Fibroblast of skin of left quadriceps (primary cell): ENCODE results near the gene GRIK5.
"Not testable (repeated sequence)": the region's sequence is repeated elsewhere in the genome, so short reads cannot be mapped to it uniquely, and the experiment has no call there.

Experiments used
- DNase-seq, 2 experiments: peaks; one replicate each; pipeline ENCODE4 v3.0.0-alpha.2; 2013; ENCODE audit warnings: low read depth in 2 of 2

Gene GRIK5

DNA sequence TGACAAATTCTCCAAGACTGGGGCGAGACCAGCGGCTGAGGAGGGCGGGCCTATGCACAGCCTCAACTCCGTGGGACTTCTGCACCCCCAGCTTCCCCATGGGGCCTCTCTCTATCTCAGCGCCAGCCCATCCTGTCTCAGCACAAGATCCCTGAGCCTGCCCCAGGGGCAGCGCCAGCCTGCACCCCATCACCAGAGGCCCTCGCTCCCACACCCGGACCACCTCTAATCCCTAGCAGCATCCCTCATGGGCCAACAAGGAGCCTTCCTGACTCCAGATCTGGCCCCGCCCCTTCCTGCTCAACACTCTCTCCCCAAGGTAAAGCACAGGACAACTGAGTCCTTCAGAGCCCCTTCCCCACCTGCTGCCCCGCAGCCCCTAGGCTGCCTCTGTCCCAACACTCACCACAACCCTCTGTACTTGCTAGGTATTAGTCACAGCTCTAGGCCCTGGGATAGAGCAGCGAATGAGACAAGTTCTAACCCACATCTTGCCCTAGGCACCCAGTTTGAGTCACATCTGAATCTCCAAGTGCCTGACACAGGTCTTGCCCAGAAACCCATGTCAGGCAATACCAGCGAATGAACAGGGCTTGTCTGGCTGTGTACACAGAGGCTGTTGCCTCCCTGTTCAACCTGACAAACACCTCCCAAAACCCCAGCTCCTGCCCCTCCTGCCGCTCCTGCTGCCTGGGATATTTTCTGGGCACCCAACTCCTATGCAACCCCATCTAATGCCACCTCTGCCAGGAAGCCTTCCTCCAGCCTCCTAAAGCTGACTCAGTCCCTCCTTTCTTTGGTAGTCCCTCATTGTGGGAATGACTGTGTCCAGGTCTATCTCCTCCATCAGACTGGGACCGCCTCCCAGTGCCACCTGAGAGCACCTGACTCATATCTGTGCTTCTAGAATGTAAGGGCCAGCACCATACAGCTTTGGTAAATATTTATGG is 18.6 kb downstream of the GRIK5 start:
- no peak for DNase-seq

DNA sequence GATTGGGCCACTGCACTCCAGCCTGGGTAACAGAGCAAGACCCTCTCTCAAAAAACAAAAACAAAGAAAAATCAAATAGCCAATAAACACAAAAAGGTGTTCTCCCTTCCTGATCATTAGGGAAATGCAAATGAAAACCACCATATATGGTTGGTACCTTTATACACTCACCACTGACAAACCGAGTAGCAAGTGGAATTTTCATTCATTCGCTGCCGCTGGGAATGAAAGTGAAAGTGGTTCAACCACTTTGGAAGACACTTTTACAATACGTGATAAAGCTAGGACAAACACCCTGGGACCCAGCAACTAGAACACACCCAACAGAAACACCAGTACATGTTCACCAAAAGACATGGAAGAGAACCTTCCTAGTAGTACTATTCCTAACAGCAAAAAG is 21.0 kb downstream of the GRIK5 start:
- no peak for DNase-seq

GRCh38 chr19:42045575-42045974 is 24.4 kb downstream of the GRIK5 start:
- DNase-seq = no peak

DNA sequence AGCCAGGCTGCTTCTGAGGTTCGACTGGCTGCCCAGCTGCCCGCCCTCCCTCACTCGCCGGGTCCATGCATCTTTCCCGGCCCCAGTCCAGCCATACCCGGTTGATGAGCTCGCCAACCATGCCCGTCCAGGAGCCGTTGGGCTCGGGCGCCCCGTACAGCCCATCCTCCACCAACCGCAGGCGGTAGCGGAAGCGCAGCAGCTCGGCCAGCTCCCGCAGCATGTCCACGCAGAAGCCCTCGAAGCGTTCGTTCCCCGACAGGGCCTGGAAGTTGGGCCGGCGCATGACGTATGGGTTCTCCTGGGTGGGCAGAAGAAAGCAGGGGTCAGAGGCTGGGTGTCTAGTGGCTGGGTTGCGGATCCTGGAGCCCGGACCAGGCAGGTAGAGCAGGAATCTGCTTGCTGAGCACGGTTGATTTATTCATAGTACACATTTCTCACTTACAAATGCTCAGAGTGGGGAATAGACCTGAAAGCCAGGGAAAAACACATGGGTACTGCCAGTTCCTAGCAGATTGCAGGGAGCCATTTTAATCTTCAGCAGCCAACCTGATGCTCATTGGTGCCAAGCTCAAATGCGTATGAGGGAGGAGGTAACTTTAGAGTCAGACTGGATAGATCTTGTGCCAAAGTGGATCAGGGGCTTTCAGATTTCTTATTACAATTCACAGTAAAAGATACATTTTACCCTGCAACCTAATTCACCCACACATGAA is 27.4 kb downstream of the GRIK5 start:
- DNase-seq = no peak

- DNase-seq = not testable (repeated sequence)
Measured at GRCh38 chr19:42040491-42040890, 29.5 kb downstream of the GRIK5 start.

- DNase-seq = no peak
Measured at GRCh38 chr19:42040031-42040430, 30.0 kb downstream of the GRIK5 start.

GRCh38 chr19:42038666-42039065 is 31.3 kb downstream of the GRIK5 start:
- DNase-seq = no peak

DNA sequence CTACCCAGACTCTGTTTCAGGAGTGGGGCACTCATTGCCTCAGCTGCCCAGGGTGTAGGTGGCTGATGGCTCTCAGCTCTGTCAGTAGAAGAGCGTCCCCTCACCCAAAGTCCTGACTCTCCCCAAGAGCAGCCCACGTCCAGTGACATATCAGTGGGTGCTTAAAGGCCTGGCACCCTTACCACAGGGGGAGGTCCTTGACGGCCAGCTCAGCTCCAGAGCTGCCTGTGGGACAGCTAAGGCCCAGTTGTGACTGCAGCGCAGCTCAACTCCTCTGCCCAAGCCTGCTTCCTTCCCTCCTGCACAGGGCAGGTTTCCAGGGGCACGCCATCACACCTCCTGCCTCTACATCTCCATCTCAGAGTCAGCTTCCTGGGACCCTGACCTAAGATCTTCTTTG is 32.4 kb downstream of the GRIK5 start:
- no peak for DNase-seq

- DNase-seq = peak; percentile 21 to 28
Measured at GRCh38 chr19:42034640-42035391, 35.2 kb downstream of the GRIK5 start.

- DNase-seq = no peak
Measured at GRCh38 chr19:42033413-42033812, 36.6 kb downstream of the GRIK5 start.

- no peak for DNase-seq
Measured at GRCh38 chr19:42032431-42032830, 37.6 kb downstream of the GRIK5 start.

- DNase-seq = no peak
Measured at GRCh38 chr19:42030645-42031440, 39.2 kb downstream of the GRIK5 start.

GRCh38 chr19:42028304-42029216 is 41.4 kb downstream of the GRIK5 start:
- no peak for DNase-seq

DNA sequence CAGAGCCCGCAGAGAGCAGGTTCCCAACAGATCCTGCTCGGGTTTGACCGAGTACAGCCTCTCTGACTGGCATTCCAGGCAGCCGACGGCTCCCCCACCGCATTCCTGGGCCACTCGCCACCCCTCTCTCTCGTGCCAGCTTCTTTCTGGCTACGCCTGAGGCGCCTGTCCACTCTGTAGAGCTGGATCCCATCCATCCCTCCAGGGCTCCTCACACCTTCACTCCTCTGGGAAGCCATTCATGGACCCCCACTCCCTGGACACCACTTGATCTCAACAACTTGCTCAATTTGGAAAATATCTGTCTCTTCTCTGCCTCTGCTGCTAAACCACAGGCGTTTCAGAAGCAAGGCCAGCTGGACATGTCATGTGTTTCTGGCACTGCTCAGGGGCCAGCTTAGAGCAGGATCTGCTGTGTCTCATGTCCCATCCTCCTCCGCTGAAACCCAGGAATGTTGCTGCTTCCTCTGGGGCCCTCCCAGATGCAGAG is 45.3 kb downstream of the GRIK5 start:
- DNase-seq = no peak

- no peak for DNase-seq
Measured at GRCh38 chr19:42023943-42024260, 46.1 kb downstream of the GRIK5 start.

GRCh38 chr19:42023121-42023942 is 46.7 kb downstream of the GRIK5 start:
- DNase-seq = no peak

- DNase-seq = no peak
Measured at GRCh38 chr19:42022616-42023015, 47.4 kb downstream of the GRIK5 start.

DNA sequence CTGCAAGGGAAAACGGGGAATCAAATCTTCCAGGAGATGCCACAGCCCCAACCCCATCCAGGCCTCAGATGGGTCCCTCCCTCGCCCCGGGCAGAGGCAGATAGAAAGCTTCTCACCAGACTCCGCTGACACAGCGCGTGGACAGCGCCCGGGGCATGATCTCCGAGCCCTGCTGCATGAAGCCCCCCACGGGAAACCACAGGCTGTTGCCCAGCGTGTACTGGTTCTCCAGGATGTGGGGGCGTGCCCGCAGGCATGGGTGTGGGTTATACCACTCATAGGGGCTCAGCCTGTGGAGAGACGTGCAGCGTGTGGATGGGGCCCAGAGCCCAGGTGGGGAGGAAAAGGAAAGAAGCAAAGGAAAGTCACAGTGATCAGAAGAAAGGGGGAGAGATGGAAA is 48.8 kb downstream of the GRIK5 start:
- no peak for DNase-seq

DNA sequence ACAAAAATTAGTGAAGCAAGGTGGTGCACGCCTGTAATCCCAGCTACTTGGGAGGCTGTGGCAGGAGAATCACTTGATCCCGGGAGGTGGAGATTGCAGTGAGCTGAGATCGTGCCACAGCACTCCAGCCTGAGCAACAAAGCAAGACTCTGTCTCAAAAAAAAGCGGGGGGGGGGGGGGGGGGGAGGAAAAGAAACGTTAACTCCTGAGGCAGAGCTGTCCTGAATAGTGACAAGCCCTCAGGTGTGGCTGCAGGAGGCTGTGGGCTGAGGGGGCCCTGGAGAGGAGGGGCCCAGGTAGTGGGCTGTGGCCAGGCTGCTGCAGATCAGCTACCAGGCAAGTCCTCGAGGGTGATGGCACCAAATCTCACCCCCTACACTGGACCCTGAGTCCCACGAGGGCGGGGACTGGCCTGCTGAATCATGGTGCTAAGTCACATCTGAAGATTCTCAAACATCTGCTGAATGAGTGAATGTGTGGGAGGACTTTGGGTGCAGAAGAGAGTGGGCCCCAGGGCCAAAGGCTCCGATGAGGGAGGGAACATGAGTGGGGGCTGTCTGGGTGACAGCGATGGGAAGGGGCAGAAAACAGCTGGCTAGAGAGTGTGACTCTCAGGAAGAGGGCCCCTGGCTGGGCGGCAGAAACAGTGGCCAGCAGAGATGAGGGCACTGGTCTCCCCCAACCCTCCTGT is 51.4 kb downstream of the GRIK5 start:
- DNase-seq = no peak
